ENCODE measurements around the gene KCNH8. TPM values are rescaled to one million over a fixed set of nuclear protein-coding genes. Genes with fewer than 3 reads are reported as not detected.

The KCNH8 gene
- total RNA-seq, 4 donors from 2014 or later: 0.11 to 0.42 (median 0.26) TPM

DNA sequence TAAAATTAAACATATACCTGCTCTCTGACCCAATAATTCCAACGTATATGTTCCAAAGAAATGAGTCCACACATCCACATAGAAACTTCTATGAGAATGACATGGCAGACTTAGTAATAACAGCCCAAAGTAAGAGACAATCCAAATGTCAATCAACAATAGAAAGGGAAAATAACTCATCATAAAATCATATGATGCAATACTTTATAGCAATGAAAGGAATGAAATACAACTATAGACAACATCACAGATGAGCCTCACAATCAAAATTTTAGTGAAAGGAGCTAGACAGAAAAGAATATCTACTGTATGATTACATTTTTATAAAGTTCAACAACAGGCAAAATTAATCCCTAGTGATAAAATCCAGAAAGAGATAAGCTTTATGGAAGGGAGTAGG is 23.6 kb upstream of the KCNH8 start:
- H3K4me3 ChIP-seq: no peak overlapping the region
- H3K36me3 ChIP-seq: no peaks in the 10 kb centered on the region
- no peaks in the 10 kb centered on the region for H3K9me3 ChIP-seq
- H3K27me3 ChIP-seq: no peaks in the 10 kb centered on the region
- no peaks in the 10 kb centered on the region for H3K4me1 ChIP-seq
- DNase-seq (ENCODE audit: extremely low spot score): no peak
- TF ChIP-seq POLR2A (IDR thresholded peaks at IDR 0.05; ENCODE audit: low read depth) (no peak), POLR2AphosphoS5 (IDR thresholded peaks at IDR 0.05) (no peak), CTCF (IDR thresholded peaks at IDR 0.05) (no peak), EP300 (IDR thresholded peaks at IDR 0.05) (no peak)
- no peak overlapping the region for H3K27ac ChIP-seq (replicated peaks in 1 of 4)
- WGBS: 79% methylated on average over 1 of the region's 1 CpG
- intact Hi-C loops (cut with DNase I): no loop called here

GRCh38 chr3:19139863-19140262 is 8.4 kb upstream of the KCNH8 start:
- Histone ChIP-seq H3K27me3 (peaks cover 0 to 4% (median 0%) of the 10 kb centered on the region in 4 donors), H3K4me3 (no peak overlapping the region), H3K4me1 (no peaks in the 10 kb centered on the region), H3K36me3 (no peaks in the 10 kb centered on the region), H3K9me3 (peaks cover 0 to 2% (median under 1%) of the 10 kb centered on the region in 4 donors), H3K27ac (replicated peaks in 1 of 4) (no peak overlapping the region)
- intact Hi-C loops (cut with DNase I): no loop called here
- TF ChIP-seq POLR2AphosphoS5 (IDR thresholded peaks at IDR 0.05): no peak
- TF ChIP-seq CTCF (IDR thresholded peaks at IDR 0.05): no peak
- no peak for TF ChIP-seq POLR2A (IDR thresholded peaks at IDR 0.05; ENCODE audit: low read depth)
- TF ChIP-seq EP300 (IDR thresholded peaks at IDR 0.05): no peak
- DNase-seq (ENCODE audit: extremely low spot score): no peak
- whole genome bisulfite sequencing: 88% methylated on average over 1 of the region's 1 CpG

DNA sequence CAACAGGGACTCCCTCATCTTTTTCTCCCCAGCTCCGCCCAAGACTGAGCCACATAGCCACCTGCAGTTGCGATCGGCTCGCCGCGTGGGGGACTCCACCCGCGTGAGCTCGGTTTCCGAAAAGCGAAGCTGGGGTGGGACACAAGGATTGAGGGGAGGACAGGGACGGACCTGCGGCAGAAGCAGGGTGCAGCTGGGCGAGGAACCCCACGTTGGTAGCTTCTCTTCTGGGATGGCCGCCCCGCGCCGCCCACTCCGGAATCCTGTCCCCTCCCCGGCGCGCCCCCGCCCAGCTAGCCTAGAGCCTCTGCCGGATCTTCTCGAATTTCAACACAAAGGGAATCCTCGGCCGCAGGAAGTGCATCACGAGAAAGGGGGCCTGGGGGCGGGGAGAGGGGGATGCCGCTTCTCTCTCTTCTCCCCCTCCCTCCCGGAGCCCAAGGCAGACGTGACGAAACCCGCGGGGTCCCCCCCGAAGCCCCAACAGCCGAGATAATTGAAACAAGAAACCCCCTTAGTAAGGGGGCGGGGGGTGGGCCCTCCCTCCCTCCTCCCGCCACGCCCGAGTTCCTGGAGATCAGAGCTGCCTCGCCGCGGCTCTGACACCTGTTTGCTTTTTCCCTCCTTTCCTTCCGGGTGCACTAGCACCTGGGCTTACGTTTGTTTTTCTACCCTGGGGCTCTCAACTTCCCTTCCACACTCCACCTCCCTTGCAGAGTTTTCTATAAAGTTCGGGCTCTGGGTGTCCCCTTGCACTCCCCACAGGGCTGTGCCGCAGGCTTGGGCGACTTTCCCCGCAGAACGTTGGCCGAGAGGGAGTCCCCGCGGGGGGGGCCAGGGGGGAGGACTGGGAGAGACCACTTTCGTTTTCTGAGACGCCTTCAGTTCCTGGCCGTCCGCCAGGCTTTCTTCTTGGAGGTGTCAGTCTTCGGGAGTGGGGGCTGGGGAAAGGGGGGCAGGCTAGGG is 1.3 kb upstream of the KCNH8 start:
- Histone ChIP-seq H3K36me3 (no peaks in the 10 kb centered on the region), H3K4me3 (peak overlapping the region; percentile 73 to 86 (median 78)), H3K27ac (replicated peaks in 1 of 4) (peak overlapping the region; percentile 50 to 74 (median 64)), H3K4me1 (peaks cover 17 to 32% (median 22%) of the 10 kb centered on the region in 4 donors), H3K9me3 (peaks cover 0 to 5% (median 2%) of the 10 kb centered on the region in 4 donors), H3K27me3 (peaks cover 0 to 30% (median 17%) of the 10 kb centered on the region in 4 donors)
- TF ChIP-seq POLR2A (IDR thresholded peaks at IDR 0.05; ENCODE audit: low read depth): no peak
- TF ChIP-seq POLR2AphosphoS5 (IDR thresholded peaks at IDR 0.05): peak in 1 of 2 donors; percentile 29
- TF ChIP-seq EP300 (IDR thresholded peaks at IDR 0.05): no peak
- TF ChIP-seq CTCF (IDR thresholded peaks at IDR 0.05): peak; percentile 12 to 67 (median 32)
- under 1% methylated on average over 27 of the region's 60 CpGs for WGBS
- intact Hi-C loops (cut with DNase I): no loop called here
- DNase-seq (ENCODE audit: extremely low spot score): peak; percentile 92

DNA sequence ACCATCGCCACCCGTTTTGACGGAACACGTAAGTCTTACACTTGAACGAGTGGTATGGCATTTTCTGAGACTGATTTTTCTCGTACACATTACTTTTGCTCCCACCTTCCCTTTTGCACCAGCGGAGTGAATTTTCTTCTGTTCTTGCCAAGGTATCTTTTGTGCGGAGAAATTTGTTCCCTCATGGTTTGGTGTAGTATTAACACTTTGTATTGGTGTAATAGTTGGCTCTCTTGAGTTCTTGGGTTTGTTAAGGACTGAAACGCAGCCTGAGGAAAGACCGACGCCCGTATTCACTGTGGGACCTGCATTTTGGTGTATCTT is 420 bp downstream of the KCNH8 start:
- WGBS: 2% methylated on average over 12 of the region's 12 CpGs
- no peak for DNase-seq (ENCODE audit: extremely low spot score)
- H3K9me3 ChIP-seq: peaks cover 0 to 5% (median 2%) of the 10 kb centered on the region in 4 donors
- H3K36me3 ChIP-seq: no peaks in the 10 kb centered on the region
- intact Hi-C loops (cut with DNase I): no loop called here
- peaks cover 0 to 36% (median 17%) of the 10 kb centered on the region in 4 donors for H3K27me3 ChIP-seq
- no peak for TF ChIP-seq EP300 (IDR thresholded peaks at IDR 0.05)
- peaks cover 17 to 32% (median 22%) of the 10 kb centered on the region in 4 donors for H3K4me1 ChIP-seq
- H3K27ac ChIP-seq (replicated peaks in 1 of 4): no peak overlapping the region
- H3K4me3 ChIP-seq: peak overlapping the region; percentile 73 to 86 (median 78)

GRCh38 chr3:19149368-19149767 is 1.1 kb downstream of the KCNH8 start:
- Histone ChIP-seq H3K27me3 (peaks cover 0 to 36% (median 17%) of the 10 kb centered on the region in 4 donors), H3K27ac (replicated peaks in 1 of 4) (no peak overlapping the region), H3K4me3 (peak overlapping the region in 1 of 4 donors; percentile 79), H3K9me3 (peaks cover 0 to 5% (median 2%) of the 10 kb centered on the region in 4 donors), H3K36me3 (no peaks in the 10 kb centered on the region), H3K4me1 (peaks cover 17 to 32% (median 22%) of the 10 kb centered on the region in 4 donors)
- TF ChIP-seq EP300 (IDR thresholded peaks at IDR 0.05): no peak
- no peak for TF ChIP-seq POLR2A (IDR thresholded peaks at IDR 0.05; ENCODE audit: low read depth)
- no peak for TF ChIP-seq POLR2AphosphoS5 (IDR thresholded peaks at IDR 0.05)
- WGBS: 2% methylated on average over 6 of the region's 6 CpGs
- no peak for DNase-seq (ENCODE audit: extremely low spot score)
- intact Hi-C loops (cut with DNase I): no loop called here
